HepG2 (cell line): Measurements from ENCODE around the gene PROX2. TPM values are rescaled to one million over a fixed set of nuclear protein-coding genes. Genes with fewer than 3 reads are reported as not detected.

ENCODE experiments used
- BHLHE40 ChIP-seq: IDR thresholded peaks from 2 replicates; pipeline ENCODE4 v1.6.1; 2011; ENCODE audit warnings: low read length, improper control_type of control experiment
- CC2D1A ChIP-seq: sonication (generic); formaldehyde crosslinking; IDR thresholded peaks from 2 replicates; pipeline ENCODE4 v1.8.1; 2023; ENCODE audit warnings: mild to moderate bottlenecking, missing genetic modification reagents
- CEBPG ChIP-seq: IDR thresholded peaks from 2 replicates; pipeline ENCODE4 v1.6.1; 2016
- CENPBD1 ChIP-seq: sonication (generic); formaldehyde crosslinking; IDR thresholded peaks from 2 replicates; pipeline ENCODE4 v1.8.0; 2022; ENCODE audit warnings: missing genetic modification reagents, low read depth, mild to moderate bottlenecking, borderline replicate concordance
- EP300 ChIP-seq, 3 experiments: sonication (generic) in 1 of 3; formaldehyde crosslinking in 1 of 3; IDR thresholded peaks; 2 replicates each; pipeline versions ENCODE4 v1.5.1 to v1.6.1; 2011 to 2020; ENCODE audit warnings: low read depth in 2 of 3, low read length in 2 of 3, borderline replicate concordance in 1 of 3, improper control_type of control experiment in 1 of 3, mild to moderate bottlenecking in 1 of 3, missing genetic modification reagents in 1 of 3, moderate library complexity in 1 of 3
- HCFC1 ChIP-seq: fragments of 150-350 bp; IDR thresholded peaks from 2 replicates; pipeline ENCODE4 v1.6.1; 2014; ENCODE audit warnings: low read depth, low read length
- HNRNPK ChIP-seq: fragments of 200-400 bp; formaldehyde crosslinking; IDR thresholded peaks from 2 replicates; pipeline ENCODE4 v1.6.1; 2018; ENCODE audit warnings: low read length, low read depth, moderate library complexity, mild to moderate bottlenecking; ENCODE audit not compliant: poor library complexity, severe bottlenecking
- KDM2A ChIP-seq: sonication (generic); formaldehyde crosslinking; IDR thresholded peaks from 2 replicates; pipeline ENCODE4 v1.4.0; 2020; ENCODE audit warnings: low read depth, missing genetic modification reagents, borderline replicate concordance
- MIER3 ChIP-seq: IDR thresholded peaks from 2 replicates; pipeline ENCODE4 v1.6.1; 2016; ENCODE audit warnings: missing compliant biosample characterization, borderline replicate concordance
- PITX1 ChIP-seq: sonication (generic); formaldehyde crosslinking; IDR thresholded peaks from 2 replicates; pipeline ENCODE4 v1.5.1; 2020; ENCODE audit warnings: mild to moderate bottlenecking, missing genetic modification reagents
- RERE ChIP-seq: IDR thresholded peaks from 2 replicates; pipeline ENCODE4 v1.6.1; 2016; ENCODE audit warnings: low read depth, missing genetic modification reagents, missing compliant biosample characterization
- STAG1 ChIP-seq: sonication (generic); formaldehyde crosslinking; IDR thresholded peaks from 2 replicates; pipeline ENCODE4 v1.4.0; 2020; ENCODE audit warnings: missing genetic modification reagents
- STAT5B ChIP-seq: sonication (generic); formaldehyde crosslinking; IDR thresholded peaks from 2 replicates; pipeline ENCODE4 v1.4.0; 2020; ENCODE audit warnings: missing genetic modification reagents
- TMF1 ChIP-seq: sonication (generic); formaldehyde crosslinking; IDR thresholded peaks from 2 replicates; pipeline ENCODE4 v1.8.1; 2022; ENCODE audit warnings: low read depth, missing genetic modification reagents
- YEATS2 ChIP-seq: sonication (generic); formaldehyde crosslinking; IDR thresholded peaks from 2 replicates; pipeline ENCODE4 v1.4.0; 2020; ENCODE audit warnings: missing genetic modification reagents, borderline replicate concordance
- ZNF136 ChIP-seq: sonication (generic); formaldehyde crosslinking; IDR thresholded peaks from 2 replicates; pipeline ENCODE4 v1.8.1; 2022; ENCODE audit warnings: low read depth, mild to moderate bottlenecking, moderate library complexity, missing genetic modification reagents
- ZNF335 ChIP-seq: sonication (generic); formaldehyde crosslinking; IDR thresholded peaks from 2 replicates; pipeline ENCODE4 v1.4.0; 2020; ENCODE audit warnings: missing genetic modification reagents
- ZNF33A ChIP-seq: sonication (generic); formaldehyde crosslinking; IDR thresholded peaks from 2 replicates; pipeline ENCODE4 v1.5.1; 2020; ENCODE audit warnings: missing genetic modification reagents, mild to moderate bottlenecking, moderate library complexity, borderline replicate concordance
- ZNF350 ChIP-seq: sonication (generic); formaldehyde crosslinking; IDR thresholded peaks from 2 replicates; pipeline ENCODE4 v1.4.0; 2020; ENCODE audit warnings: mild to moderate bottlenecking, low read depth, missing genetic modification reagents, borderline replicate concordance
- ZNF619 ChIP-seq: sonication (generic); formaldehyde crosslinking; IDR thresholded peaks from 2 replicates; pipeline ENCODE4 v1.4.0; 2020; ENCODE audit warnings: mild to moderate bottlenecking, missing genetic modification reagents
- ZNF737 ChIP-seq: sonication (generic); formaldehyde crosslinking; IDR thresholded peaks from 2 replicates; pipeline ENCODE4 v1.5.0; 2020; ENCODE audit warnings: missing genetic modification reagents, mild to moderate bottlenecking, borderline replicate concordance
- ZNF746 ChIP-seq: sonication (generic); formaldehyde crosslinking; IDR thresholded peaks from 2 replicates; pipeline ENCODE4 v1.8.0; 2022; ENCODE audit warnings: mild to moderate bottlenecking, missing genetic modification reagents
- polyA plus RNA-seq, 8 experiments: library from polyadenylated mRNA; depleted of rRNA in 3 of 8; stranded (reverse) in 7 of 8; unstranded in 1 of 8; fragments of >200 nt; fragmentation: Illumina TruSeq in 4 of 8; extraction: Trizol in 4 of 8; gene quantifications; 2 replicates each; pipeline versions ENCODE4 v1.2.1 to v1.2.3, GENCODE V29; 2011 to 2016; ENCODE audit warnings: low read depth in 4 of 8, missing spikeins in 1 of 8, mixed read lengths in 1 of 8; ENCODE audit not compliant: insufficient read depth in 1 of 8
- total RNA-seq, 5 experiments: library from RNA; depleted of rRNA; stranded (reverse); fragments of >200 nt; fragmentation: Illumina TruSeq; extraction: Trizol; gene quantifications; 2 replicates each; pipeline ENCODE4 v1.2.3, GENCODE V29; 2016; ENCODE audit warnings: low read depth in 1 of 5
- TF ChIP-seq, protein P1 (sequence below): sonication (generic); formaldehyde crosslinking; IDR thresholded peaks from 2 replicates; pipeline ENCODE4 v1.5.0; 2020; ENCODE audit warnings: mild to moderate bottlenecking, missing genetic modification reagents, moderate library complexity

Gene PROX2
- total and polyA plus RNA-seq, 2 of the 13 experiments (the other 11 are each of a cell fraction or from before 2014, with no cell fraction given) = not detected

DNA sequence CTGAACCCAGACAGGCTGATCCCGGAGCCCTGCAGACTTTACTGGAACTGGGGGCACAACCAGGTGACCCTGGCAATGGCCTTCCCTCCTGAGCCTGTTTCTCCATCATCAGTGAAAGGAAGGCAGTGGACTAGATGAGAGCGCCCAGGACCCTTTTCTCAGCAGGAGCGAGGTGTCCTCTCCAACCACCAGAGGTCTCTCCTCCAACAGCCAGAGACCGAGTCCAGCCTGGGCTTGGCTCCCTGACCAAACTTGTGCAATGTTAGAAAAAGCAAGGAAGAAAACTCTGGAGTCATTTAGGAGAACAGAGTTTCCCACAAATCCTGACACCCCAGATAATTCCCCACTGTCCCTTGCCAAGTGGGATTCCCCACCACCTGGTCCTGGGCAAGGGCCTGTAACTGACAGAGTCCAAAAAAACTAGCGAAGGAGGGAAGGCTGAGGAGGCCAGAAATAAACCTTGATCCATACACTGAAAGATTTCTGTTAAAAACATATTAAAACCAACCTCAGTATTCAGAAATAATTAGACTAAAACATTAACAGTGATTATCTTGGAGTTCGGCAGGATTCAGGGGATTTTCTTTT lies 38.1 kb upstream of the PROX2 start (continued):
- 0 out of 2 replicates have a peak, but pooled peaks have one; percentile 55 for TF ChIP-seq CC2D1A
- no peak for TF ChIP-seq ZNF746
- TF ChIP-seq HNRNPK = no peak
- peak; percentile 30; the same call in 1 of the 2 replicates for TF ChIP-seq KDM2A (CRISPR knock-in tag)
- no peak for TF ChIP-seq RERE (CRISPR knock-in tag)
- peak; percentile 75 for TF ChIP-seq CEBPG (CRISPR knock-in tag)
- TF ChIP-seq HCFC1 = no peak
- TF ChIP-seq TMF1 (CRISPR knock-in tag) = no peak
- no peak for TF ChIP-seq ZNF737
- no peak for TF ChIP-seq STAT5B (CRISPR knock-in tag)
- no peak for TF ChIP-seq ZNF335 (CRISPR knock-in tag)
- no peak for TF ChIP-seq ZNF33A (CRISPR knock-in tag)
- TF ChIP-seq ZNF350 (CRISPR knock-in tag) = no peak
- TF ChIP-seq YEATS2 = no peak
- no peak for TF ChIP-seq ZNF136 (CRISPR knock-in tag)
- no peak for TF ChIP-seq MIER3
- TF ChIP-seq EP300 (IDR thresholded peaks at IDR 0.05; ENCODE audit: low read depth in 2 of 2, low read length in 2 of 2) = no peak
- TF ChIP-seq EP300 (CRISPR knock-in tag; IDR thresholded peaks at IDR 0.05; ENCODE audit: borderline replicate concordance) = no peak
- peak; percentile 35; the same call in 1 of the 2 replicates for TF ChIP-seq BHLHE40
- peak; percentile 92 for TF ChIP-seq STAG1 (CRISPR knock-in tag)
- 0 out of 2 replicates have a peak, but pooled peaks have one; percentile 57 for TF ChIP-seq ZNF619 (CRISPR knock-in tag)
- no peak for TF ChIP-seq CENPBD1 (CRISPR knock-in tag)
- TF ChIP-seq, protein P1, sequence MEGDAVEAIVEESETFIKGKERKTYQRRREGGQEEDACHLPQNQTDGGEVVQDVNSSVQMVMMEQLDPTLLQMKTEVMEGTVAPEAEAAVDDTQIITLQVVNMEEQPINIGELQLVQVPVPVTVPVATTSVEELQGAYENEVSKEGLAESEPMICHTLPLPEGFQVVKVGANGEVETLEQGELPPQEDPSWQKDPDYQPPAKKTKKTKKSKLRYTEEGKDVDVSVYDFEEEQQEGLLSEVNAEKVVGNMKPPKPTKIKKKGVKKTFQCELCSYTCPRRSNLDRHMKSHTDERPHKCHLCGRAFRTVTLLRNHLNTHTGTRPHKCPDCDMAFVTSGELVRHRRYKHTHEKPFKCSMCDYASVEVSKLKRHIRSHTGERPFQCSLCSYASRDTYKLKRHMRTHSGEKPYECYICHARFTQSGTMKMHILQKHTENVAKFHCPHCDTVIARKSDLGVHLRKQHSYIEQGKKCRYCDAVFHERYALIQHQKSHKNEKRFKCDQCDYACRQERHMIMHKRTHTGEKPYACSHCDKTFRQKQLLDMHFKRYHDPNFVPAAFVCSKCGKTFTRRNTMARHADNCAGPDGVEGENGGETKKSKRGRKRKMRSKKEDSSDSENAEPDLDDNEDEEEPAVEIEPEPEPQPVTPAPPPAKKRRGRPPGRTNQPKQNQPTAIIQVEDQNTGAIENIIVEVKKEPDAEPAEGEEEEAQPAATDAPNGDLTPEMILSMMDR (CRISPR knock-in tag) = peak; percentile 90
- TF ChIP-seq PITX1 = no peak
